HG02943 (cell line): ENCODE data around the gene AKR7A3.
"Not testable (repeated sequence)": the region's sequence is repeated elsewhere in the genome, so short reads cannot be mapped to it uniquely, and the experiment has no call there.

Experiments
- ATAC-seq: cut with Tn5 transposase; IDR thresholded peaks from one replicate; pipeline ENCODE4 v1.9.1; 2021; ENCODE audit warnings: mild to moderate bottlenecking, low read depth, moderate library complexity; ENCODE audit not compliant: unreplicated experiment

Gene AKR7A3

GRCh38 chr1:19321071-19321470 is 32.5 kb upstream of the AKR7A3 start:
- no peak for ATAC-seq

GRCh38 chr1:19319196-19319595 is 30.6 kb upstream of the AKR7A3 start:
- ATAC-seq: no peak

- no peak for ATAC-seq
Measured at GRCh38 chr1:19317126-19317910, 28.7 kb upstream of the AKR7A3 start.

- no peak for ATAC-seq
Measured at GRCh38 chr1:19315378-19316198, 27.0 kb upstream of the AKR7A3 start.

GRCh38 chr1:19313961-19314882 is 25.7 kb upstream of the AKR7A3 start:
- no peak for ATAC-seq

GRCh38 chr1:19313636-19313959 is 25.0 kb upstream of the AKR7A3 start:
- ATAC-seq: no peak

- peak; percentile 7 for ATAC-seq
Measured at GRCh38 chr1:19312782-19313635, 24.4 kb upstream of the AKR7A3 start.

GRCh38 chr1:19311931-19312781 is 23.6 kb upstream of the AKR7A3 start, which contains the start of the genes AKR7A2 and SLC66A1:
TSS of gene AKR7A2 (minus strand) at chr1:19312144. CDS start at chr1:19312124, 20 bp downstream.
TSS of gene SLC66A1 (plus strand) at chr1:19312326. CDS start at chr1:19317678, 5,352 bp downstream.
- ATAC-seq: peak; percentile 61

- ATAC-seq: peak; percentile 6
Measured at GRCh38 chr1:19311503-19311930, 22.9 kb upstream of the AKR7A3 start.

- ATAC-seq: no peak
Measured at GRCh38 chr1:19310720-19311502, 22.3 kb upstream of the AKR7A3 start.

GRCh38 chr1:19310061-19310460 is 21.5 kb upstream of the AKR7A3 start:
- no peak for ATAC-seq

GRCh38 chr1:19309123-19309813 is 20.7 kb upstream of the AKR7A3 start:
- no peak for ATAC-seq

GRCh38 chr1:19308509-19308907 is 19.9 kb upstream of the AKR7A3 start:
- ATAC-seq: no peak

- ATAC-seq: no peak
Measured at GRCh38 chr1:19307794-19308508, 19.4 kb upstream of the AKR7A3 start.

- ATAC-seq: no peak
Measured at GRCh38 chr1:19306941-19307340, 18.4 kb upstream of the AKR7A3 start.

GRCh38 chr1:19305880-19306279 is 17.3 kb upstream of the AKR7A3 start:
- no peak for ATAC-seq

- ATAC-seq: not testable (repeated sequence)
Measured at GRCh38 chr1:19304081-19304480, 15.5 kb upstream of the AKR7A3 start.
